ENCODE results near the gene ZBTB16.

The ZBTB16 gene

DNA sequence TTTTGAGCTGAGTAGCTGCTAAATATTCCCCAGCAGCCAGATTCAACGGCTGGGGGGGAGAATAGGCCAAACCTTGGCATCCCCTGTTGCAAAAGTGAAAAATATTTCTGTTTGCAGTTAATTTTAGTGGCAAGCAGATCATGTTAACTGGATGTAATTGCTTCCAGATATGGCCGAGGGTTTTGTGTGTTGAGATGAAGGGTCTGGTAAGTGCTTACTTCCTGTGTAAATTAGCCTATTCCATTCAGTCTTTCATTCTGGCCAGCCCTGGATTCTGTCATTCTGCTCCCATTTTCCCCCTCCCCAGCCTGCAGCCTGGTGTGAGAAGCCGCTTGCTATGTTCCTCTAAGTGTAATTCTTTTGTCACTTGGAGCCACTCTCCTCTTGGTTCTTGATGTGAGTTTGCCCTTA is 17.4 kb downstream of the ZBTB16 start:
- TF ChIP-seq POLR2AphosphoS5 (IDR thresholded peaks at IDR 0.05; ENCODE audit: low read depth) (no peak), CTCF (IDR thresholded peaks at IDR 0.05; ENCODE audit: insufficient read depth, low read length) (no peak), GABPA (IDR thresholded peaks at IDR 0.05; ENCODE audit: low read depth) (no peak), SPI1 (IDR thresholded peaks at IDR 0.05; ENCODE audit: borderline replicate concordance, low read depth) (no peak)
- TF ChIP-seq, protein P1, sequence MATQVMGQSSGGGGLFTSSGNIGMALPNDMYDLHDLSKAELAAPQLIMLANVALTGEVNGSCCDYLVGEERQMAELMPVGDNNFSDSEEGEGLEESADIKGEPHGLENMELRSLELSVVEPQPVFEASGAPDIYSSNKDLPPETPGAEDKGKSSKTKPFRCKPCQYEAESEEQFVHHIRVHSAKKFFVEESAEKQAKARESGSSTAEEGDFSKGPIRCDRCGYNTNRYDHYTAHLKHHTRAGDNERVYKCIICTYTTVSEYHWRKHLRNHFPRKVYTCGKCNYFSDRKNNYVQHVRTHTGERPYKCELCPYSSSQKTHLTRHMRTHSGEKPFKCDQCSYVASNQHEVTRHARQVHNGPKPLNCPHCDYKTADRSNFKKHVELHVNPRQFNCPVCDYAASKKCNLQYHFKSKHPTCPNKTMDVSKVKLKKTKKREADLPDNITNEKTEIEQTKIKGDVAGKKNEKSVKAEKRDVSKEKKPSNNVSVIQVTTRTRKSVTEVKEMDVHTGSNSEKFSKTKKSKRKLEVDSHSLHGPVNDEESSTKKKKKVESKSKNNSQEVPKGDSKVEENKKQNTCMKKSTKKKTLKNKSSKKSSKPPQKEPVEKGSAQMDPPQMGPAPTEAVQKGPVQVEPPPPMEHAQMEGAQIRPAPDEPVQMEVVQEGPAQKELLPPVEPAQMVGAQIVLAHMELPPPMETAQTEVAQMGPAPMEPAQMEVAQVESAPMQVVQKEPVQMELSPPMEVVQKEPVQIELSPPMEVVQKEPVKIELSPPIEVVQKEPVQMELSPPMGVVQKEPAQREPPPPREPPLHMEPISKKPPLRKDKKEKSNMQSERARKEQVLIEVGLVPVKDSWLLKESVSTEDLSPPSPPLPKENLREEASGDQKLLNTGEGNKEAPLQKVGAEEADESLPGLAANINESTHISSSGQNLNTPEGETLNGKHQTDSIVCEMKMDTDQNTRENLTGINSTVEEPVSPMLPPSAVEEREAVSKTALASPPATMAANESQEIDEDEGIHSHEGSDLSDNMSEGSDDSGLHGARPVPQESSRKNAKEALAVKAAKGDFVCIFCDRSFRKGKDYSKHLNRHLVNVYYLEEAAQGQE (IDR thresholded peaks at IDR 0.05; ENCODE audit: insufficient replicate concordance, low read depth): no peak
- peak overlapping the region; percentile 94 for H3K27ac ChIP-seq (replicated peaks)

DNA sequence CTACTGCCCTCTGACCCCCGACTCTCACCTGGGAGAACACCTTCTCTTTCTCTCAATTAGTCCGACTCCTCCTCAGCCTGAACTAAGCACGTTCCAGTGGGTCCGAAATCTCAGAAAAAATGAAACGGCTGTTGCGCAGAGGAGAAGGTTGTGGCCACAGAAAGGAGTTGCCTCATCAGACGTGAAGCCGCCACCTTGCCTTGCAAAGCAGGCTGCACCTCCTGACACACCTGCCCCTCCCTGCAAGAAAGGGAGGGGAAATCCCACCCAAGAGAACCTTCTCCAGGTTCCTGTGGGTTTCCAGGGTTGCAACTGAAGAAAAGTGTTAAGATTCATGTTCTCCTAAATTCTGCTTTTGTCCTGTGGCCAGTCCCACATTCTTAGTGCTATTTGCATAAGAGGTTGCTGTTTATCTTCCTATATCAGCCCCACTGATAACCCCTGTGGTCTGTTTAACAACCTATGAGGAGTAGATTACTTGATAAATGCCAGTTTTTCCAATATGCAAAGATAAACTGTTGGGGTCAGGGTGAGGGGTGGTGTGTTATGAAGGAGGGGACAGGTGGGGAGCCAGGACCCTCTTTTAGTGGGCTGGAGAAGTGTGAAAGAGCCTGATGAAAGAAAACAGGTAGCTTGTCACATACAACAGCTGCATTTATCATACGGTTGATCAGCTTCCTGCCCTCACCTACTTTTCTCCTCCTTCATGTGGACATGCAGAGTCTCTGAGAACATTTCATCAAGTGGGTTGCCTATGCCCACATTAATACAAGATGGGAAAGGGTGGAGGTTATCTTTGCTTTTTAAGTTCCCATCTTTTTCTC is 18.2 kb downstream of the ZBTB16 start:
- peak in 1 of 2 experiments; percentile 75 for DNase-seq (ENCODE audit: low read depth in 1 of 2, low spot score in 1 of 2)
- H3K4me3 ChIP-seq (replicated peaks; ENCODE audit: insufficient read depth, low read length): no peak overlapping the region
- TF ChIP-seq POLR2AphosphoS5 (IDR thresholded peaks at IDR 0.05; ENCODE audit: low read depth): peak; percentile 64; the same call in 1 of the 2 replicates
- no peak for TF ChIP-seq CTCF (IDR thresholded peaks at IDR 0.05; ENCODE audit: insufficient read depth, low read length)
- TF ChIP-seq, protein P1 (IDR thresholded peaks at IDR 0.05; ENCODE audit: insufficient replicate concordance, low read depth): no peak
- no peaks in the 10 kb centered on the region for H3K27me3 ChIP-seq (ENCODE audit: insufficient read depth, poor library complexity, severe bottlenecking)
- peak overlapping the region; percentile 94 for H3K27ac ChIP-seq (replicated peaks)

More for the DNA sequence above, 17.4 kb downstream of the ZBTB16 start:
- H3K27me3 ChIP-seq (ENCODE audit: insufficient read depth, poor library complexity, severe bottlenecking): no peaks in the 10 kb centered on the region
- H3K4me3 ChIP-seq (replicated peaks; ENCODE audit: insufficient read depth, low read length): no peak overlapping the region
- no peak for DNase-seq (ENCODE audit: low read depth in 1 of 2, low spot score in 1 of 2)

GRCh38 chr11:114078423-114078822 is 18.9 kb downstream of the ZBTB16 start:
- Histone ChIP-seq H3K27ac (replicated peaks) (peak overlapping the region; percentile 94), H3K4me3 (replicated peaks; ENCODE audit: insufficient read depth, low read length) (no peak overlapping the region), H3K27me3 (ENCODE audit: insufficient read depth, poor library complexity, severe bottlenecking) (no peaks in the 10 kb centered on the region)
- TF ChIP-seq GABPA (IDR thresholded peaks at IDR 0.05; ENCODE audit: low read depth) (no peak), CTCF (IDR thresholded peaks at IDR 0.05; ENCODE audit: insufficient read depth, low read length) (no peak), POLR2AphosphoS5 (IDR thresholded peaks at IDR 0.05; ENCODE audit: low read depth) (no peak), SPI1 (IDR thresholded peaks at IDR 0.05; ENCODE audit: borderline replicate concordance, low read depth) (no peak)
- TF ChIP-seq, protein P1 (IDR thresholded peaks at IDR 0.05; ENCODE audit: insufficient replicate concordance, low read depth): no peak
- no peak for DNase-seq (ENCODE audit: low read depth in 1 of 2, low spot score in 1 of 2)

All from HL-60 (cell line).